Pulmonary artery endothelial cell (primary cell): ENCODE measurements around the gene LRRC74B. TPM values are rescaled to one million over a fixed set of nuclear protein-coding genes. Genes with fewer than 3 reads are reported as not detected.
"Not testable (repeated sequence)": the region's sequence is repeated elsewhere in the genome, so short reads cannot be mapped to it uniquely, and the experiment has no call there.

Source experiments
- DNase-seq: peaks from one replicate; pipeline ENCODE4 v3.0.0-alpha.2; 2011; ENCODE audit warnings: low read depth, low spot score
- total RNA-seq: library from RNA; depleted of rRNA; stranded (reverse); fragments of >200 nt; gene quantifications from 2 replicates; pipeline ENCODE4 v1.2.3, GENCODE V29; 2014

The LRRC74B gene
- total RNA-seq, 1 donor from 2014 or later, result not detected

GRCh38 chr22:21076912-21077625 is 31.3 kb downstream of the LRRC74B start:
- DNase-seq, result no peak

- DNase-seq, result no peak
Measured at GRCh38 chr22:21077884-21078508, 32.2 kb downstream of the LRRC74B start.

DNA sequence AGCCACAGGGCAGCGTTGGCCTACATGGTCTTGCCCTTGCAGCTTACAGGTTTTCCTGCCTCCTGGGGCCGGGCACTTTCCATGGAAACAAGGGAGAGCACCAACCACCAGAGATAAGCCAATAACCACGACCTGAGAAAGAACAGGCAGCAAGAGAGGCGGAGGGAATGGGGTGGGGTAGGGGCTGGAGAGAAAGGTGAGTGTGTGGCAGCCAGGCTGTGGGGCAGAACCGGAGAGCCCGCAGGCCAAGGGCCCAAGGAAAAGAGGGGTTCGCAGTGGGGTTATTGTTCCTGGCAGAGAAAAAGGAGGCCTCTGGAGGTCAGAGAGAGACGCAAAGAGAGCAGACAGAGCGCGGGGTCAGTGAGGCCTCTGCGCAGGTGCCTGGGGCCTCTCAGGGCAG is 33.2 kb downstream of the LRRC74B start:
- DNase-seq, result no peak

GRCh38 chr22:21079493-21079892 is 33.7 kb downstream of the LRRC74B start:
- no peak for DNase-seq

DNA sequence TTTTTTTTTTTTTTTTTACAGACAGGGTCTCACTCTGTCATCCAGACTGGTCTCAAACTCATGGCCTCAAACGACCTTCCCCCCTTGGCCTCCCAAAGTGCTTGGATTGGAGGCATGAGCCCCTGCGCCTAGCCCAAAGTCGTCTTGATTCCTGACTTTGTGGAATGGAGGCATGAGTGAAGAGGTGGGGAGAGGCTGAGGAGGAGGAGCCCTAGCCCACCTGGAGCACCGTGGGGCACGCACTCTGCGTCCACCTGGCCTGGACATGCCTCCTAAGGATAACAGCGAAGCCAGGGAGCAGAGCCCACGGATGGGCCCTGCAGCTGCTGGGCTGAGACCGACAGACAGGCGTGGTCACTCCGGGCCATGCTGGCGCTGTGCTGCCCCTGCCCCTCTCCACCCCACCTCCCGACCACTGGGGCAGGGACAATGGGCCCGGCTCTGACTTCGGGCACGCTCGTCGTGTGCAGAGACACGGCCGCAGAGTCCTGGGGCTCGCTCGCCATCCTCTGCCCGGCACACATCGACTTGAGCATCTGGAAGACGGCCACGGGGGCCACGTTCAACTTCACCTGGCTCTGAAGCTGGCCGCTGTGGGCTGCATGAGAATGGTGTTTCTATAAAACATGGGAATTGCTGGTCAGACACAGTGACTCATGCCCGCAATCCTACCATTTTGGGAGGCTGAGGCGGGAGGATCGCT is 34.8 kb downstream of the LRRC74B start:
- DNase-seq, result no peak

GRCh38 chr22:21082248-21082647 is 36.5 kb downstream of the LRRC74B start:
- DNase-seq, result no peak

DNA sequence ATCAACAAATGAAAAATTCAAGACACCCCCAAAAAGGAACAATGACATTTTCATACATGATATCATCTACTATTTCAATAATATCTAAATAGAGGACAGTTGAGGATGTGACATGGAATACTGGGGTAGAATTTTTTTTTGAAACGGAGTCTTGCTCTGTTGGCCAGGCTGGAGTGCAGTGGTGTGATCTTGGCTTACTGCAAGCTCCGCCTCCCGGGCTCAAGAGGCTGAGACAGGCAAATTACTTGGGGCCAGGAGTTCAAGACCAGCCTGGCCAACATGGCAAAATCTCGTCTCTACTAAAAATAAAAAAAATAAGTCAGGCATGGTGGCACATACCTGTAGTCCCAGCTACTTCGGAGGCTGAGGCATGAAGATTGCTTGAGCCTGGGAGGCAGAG is 41.4 kb downstream of the LRRC74B start:
- DNase-seq, result no peak

- not testable (repeated sequence) for DNase-seq
Measured at GRCh38 chr22:21087926-21088325, 42.2 kb downstream of the LRRC74B start.

GRCh38 chr22:21091220-21091619 is 45.5 kb downstream of the LRRC74B start:
- not testable (repeated sequence) for DNase-seq

DNA sequence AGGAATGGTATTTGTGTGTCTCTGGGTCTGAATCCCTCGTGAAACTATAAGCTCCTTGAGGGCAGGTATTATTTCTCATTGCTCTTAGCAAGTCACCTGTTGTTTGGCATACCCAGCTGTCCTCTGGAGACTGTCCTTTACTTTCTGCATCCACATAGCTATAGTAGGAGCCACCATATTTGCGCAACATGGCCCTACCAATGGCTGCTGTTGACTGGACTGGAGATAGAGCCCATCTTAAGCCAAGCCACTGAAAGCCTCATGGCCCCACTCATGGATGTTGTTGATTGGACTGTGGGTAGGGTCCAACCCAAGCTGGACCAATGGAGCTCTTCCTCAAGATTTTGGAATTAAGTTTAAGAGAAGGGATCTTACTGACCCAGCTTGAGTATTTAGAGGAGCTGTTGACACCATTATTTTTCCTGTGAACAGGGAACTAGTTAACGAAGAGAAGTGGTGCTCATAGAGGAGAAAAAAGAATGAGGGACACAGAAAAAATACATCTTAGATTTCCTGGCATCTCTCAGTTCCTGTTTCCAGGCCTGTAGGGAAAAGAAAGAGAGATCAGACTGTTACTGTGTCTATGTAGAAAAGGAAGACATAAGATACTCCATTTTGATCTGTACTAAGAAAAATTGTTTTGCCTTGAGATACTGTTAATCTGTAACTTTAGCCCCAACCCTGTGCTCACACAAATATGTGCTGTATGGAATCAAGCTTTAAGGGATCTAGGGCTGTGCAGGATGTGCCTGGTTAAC is 47.2 kb downstream of the LRRC74B start:
- DNase-seq, result no peak

DNA sequence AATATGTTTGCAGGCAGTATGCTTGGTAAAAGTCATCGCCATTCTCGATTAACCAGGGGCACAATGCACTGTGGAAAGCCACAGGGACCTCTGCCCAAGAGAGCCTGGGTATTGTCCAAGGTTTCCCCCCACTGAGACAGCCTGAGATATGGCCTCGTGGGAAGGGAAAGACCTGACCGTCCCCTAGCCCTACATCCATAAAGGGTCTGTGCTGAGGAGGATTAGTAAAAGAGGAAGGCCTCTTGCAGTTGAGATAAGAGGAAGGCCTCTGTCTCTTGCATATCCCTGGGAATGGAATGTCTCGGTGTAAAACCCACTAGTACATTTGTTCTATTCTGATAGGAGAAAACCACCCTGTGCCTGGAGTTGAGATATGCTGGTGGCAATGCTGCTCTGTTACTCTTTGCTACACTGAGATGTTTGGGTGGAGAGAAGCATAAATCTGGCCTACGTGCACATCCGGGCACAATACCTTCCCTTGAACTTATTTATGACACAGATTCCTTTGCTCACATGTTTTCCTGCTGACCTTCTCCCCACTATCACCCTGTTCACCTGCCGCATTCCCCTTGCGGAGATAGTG is 47.9 kb downstream of the LRRC74B start:
- not testable (repeated sequence) for DNase-seq

GRCh38 chr22:21094911-21095772 is 49.4 kb downstream of the LRRC74B start:
- no peak for DNase-seq

GRCh38 chr22:21095773-21096107 is 50.0 kb downstream of the LRRC74B start:
- no peak for DNase-seq

GRCh38 chr22:21096878-21097277 is 51.1 kb downstream of the LRRC74B start:
- not testable (repeated sequence) for DNase-seq

DNA sequence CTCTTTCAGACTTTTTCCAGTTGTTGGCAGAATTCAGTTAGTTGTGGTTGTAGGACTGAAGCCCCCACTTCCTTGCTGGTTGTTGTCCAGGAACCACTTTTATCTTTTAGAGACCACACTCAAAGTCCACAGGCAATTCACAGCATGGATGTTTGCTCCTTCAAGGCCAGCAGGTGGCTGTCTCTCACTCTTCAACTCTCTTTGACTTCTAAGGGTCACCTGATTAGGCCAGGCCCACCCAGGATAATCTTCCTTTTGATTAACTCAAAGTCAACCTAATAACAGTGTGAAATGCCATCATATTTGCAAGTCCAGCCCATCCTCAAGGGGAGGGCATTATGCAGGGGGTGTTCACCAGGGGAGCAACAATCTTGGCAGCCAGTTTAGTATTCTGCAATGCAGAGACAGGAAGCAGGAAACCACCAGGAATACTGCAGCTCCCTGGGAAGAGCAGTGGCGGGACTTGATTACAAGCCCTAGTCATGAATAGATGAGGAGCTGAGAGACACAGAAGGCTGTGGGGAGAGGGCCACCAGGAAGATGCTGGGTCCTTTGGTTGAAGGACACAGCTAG is 52.4 kb downstream of the LRRC74B start:
- no peak for DNase-seq

GRCh38 chr22:21099578-21099977 is 53.8 kb downstream of the LRRC74B start:
- DNase-seq, result no peak

GRCh38 chr22:21100149-21101032 is 54.6 kb downstream of the LRRC74B start:
- no peak for DNase-seq

DNA sequence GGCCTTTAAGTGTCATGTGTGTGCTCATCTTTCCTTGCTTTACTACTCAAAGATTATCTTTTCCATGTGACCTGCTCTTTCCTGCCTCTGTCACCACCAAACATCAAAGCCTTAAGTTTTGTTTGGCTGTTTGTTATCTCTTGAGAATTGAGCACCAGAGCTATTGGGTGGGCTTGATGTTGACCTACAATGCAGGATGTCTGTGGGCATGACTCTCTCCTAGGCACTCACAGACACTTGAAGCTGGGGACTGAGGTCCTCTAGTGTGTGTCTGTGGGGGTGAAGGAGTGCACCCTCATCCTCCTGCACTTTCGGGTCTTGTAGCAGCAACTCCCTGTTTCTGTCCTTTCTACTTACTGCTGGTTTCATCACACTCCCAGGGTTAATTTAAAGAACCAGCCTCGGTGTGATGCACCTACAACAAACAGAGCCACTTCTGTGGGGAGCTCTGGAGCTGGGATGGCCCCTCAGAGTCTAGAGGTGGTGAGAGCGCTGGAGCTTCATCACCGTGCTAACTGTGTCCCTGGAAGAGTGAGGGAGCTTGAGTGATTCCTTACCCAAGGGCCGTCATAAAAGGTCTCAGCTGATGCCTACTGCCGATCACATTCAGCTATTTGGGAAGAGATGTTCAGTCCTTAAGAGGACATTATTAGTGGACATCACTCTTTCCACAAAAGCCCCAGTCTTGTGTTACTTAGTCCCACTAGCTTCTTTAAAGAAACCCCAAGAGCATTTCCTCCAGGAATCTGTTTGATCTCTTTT is 56.3 kb downstream of the LRRC74B start:
- DNase-seq, result no peak
